Rectal smooth muscle tissue (tissue), 1 donor: ENCODE data around the gene LONRF3.
"Not testable (repeated sequence)": the region's sequence is repeated elsewhere in the genome, so short reads cannot be mapped to it uniquely, and the experiment has no call there.

ENCODE experiments used
- H3K27ac ChIP-seq: one replicate; pipeline ENCODE4 v1.7.0; 2013; ENCODE audit warnings: low read depth, low read length, inconsistent platforms
- H3K27me3 ChIP-seq: one replicate; pipeline ENCODE4 v1.7.0; 2013; ENCODE audit warnings: low read length; ENCODE audit not compliant: control insufficient read depth, insufficient read depth
- H3K36me3 ChIP-seq: one replicate; pipeline ENCODE4 v1.7.0; 2013; ENCODE audit warnings: low read length; ENCODE audit not compliant: control insufficient read depth, insufficient read depth
- H3K4me1 ChIP-seq: one replicate; pipeline ENCODE4 v1.7.0; 2013; ENCODE audit warnings: low read length; ENCODE audit not compliant: control insufficient read depth, insufficient read depth
- H3K4me3 ChIP-seq: one replicate; pipeline ENCODE4 v1.7.0; 2013; ENCODE audit warnings: low read length
- H3K9ac ChIP-seq: one replicate; pipeline ENCODE4 v1.7.0; 2013; ENCODE audit warnings: low read length

LONRF3 gene

DNA sequence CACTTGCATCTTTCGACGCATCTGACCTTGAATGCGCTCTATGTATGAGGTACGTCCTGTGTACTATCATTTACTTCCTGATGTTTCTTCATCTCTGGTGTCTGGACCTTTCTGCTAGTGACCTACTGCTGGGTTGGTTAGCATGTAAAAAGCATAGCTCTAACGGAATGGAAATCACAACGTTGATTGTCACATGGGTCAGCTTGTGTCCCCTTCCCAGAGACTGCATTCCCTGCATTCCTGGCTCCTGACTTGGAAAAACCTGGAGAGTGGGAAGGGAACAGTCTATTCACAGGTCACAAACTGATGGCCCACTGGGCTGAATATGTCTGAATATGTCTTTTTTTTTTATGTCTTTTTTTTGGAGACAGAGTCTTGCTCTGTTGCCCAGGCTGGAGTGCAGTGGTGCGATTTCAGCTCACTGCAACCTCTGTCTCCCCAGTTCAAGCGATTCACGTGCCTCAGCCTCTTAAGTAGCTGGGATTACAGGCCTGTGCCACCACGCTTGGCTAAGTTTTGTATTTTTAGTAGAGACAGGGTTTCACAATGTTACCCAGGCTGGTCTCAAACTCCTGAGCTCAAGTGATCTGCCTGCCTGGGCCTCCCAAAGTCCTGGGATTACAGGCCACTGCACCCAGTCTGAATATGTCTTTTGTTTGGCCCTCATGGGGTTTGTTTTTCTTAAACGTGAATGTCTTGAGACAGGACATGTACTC is 16.3 kb downstream of the LONRF3 start:
- Histone ChIP-seq H3K36me3 (peaks cover 5% of the 10 kb centered on the region), H3K9ac (no peak overlapping the region), H3K4me1 (no peaks in the 10 kb centered on the region), H3K4me3 (no peak overlapping the region), H3K27me3 (no peaks in the 10 kb centered on the region), H3K27ac (no peak overlapping the region)

GRCh38 chrX:118992441-118993121 is 18.2 kb downstream of the LONRF3 start:
- H3K4me3 ChIP-seq, H3K27ac ChIP-seq, H3K27me3 ChIP-seq, H3K4me1 ChIP-seq, H3K36me3 ChIP-seq, H3K9ac ChIP-seq: not testable (repeated sequence)

DNA sequence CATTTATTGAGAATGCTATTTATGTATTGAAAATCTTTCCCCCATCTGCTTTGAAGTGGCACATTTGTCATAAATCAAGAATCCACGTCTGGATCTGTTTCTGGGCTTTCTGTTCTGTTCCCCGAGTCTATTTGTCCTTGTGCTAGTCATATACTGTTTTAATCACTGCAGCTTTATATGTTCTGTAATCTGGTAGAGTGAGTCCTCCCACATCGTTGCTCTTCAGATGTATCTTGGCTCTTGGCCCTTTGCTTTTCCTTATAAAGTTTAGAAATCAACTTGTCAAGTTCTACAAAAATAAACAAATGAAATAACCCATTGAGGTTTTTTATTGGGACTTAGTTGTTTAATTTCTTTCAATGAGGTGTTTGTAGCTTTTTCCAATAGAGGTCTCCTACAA is 29.0 kb downstream of the LONRF3 start:
- Histone ChIP-seq H3K36me3 (no peaks in the 10 kb centered on the region), H3K27me3 (no peaks in the 10 kb centered on the region), H3K27ac (no peak overlapping the region), H3K4me1 (no peaks in the 10 kb centered on the region), H3K4me3 (no peak overlapping the region), H3K9ac (no peak overlapping the region)

- Histone ChIP-seq H3K4me3 (no peak overlapping the region), H3K27ac (no peak overlapping the region), H3K36me3 (no peaks in the 10 kb centered on the region), H3K27me3 (no peaks in the 10 kb centered on the region), H3K9ac (no peak overlapping the region), H3K4me1 (no peaks in the 10 kb centered on the region)
These were observed 30.6 kb downstream of the LONRF3 start for GRCh38 chrX:119004920-119005524.

GRCh38 chrX:119007189-119007770 is 32.9 kb downstream of the LONRF3 start:
- Histone ChIP-seq H3K27me3 (no peaks in the 10 kb centered on the region), H3K4me3 (no peak overlapping the region), H3K4me1 (no peaks in the 10 kb centered on the region), H3K27ac (no peak overlapping the region), H3K36me3 (peaks cover 3% of the 10 kb centered on the region), H3K9ac (no peak overlapping the region)

GRCh38 chrX:119008110-119008744 is 33.8 kb downstream of the LONRF3 start:
- H3K36me3 ChIP-seq: peaks cover 3% of the 10 kb centered on the region
- H3K4me1 ChIP-seq: no peaks in the 10 kb centered on the region
- H3K27me3 ChIP-seq: no peaks in the 10 kb centered on the region
- no peak overlapping the region for H3K9ac ChIP-seq
- H3K4me3 ChIP-seq: no peak overlapping the region
- no peak overlapping the region for H3K27ac ChIP-seq

DNA sequence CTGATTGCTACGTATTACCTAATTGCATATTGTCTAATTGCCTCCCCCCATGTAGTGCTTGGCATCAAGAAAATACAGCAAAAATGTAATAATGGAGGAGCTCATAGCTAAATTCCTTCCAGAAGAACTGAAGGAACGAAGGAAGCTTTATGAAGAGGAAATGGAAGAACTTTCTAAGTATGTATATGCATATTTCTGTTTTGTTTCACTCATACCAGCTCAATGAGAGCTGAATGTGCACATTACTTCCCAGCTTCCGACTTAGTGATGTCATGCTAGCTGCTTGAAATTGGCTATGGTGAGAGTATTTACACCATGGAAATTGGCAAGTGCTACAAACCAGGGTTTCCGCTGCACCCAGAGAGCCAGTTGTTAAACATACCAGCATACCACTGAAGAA is 34.7 kb downstream of the LONRF3 start:
- peaks cover 3% of the 10 kb centered on the region for H3K36me3 ChIP-seq
- H3K27ac ChIP-seq: no peak overlapping the region
- H3K4me3 ChIP-seq: no peak overlapping the region
- no peaks in the 10 kb centered on the region for H3K4me1 ChIP-seq
- no peak overlapping the region for H3K9ac ChIP-seq
- H3K27me3 ChIP-seq: no peaks in the 10 kb centered on the region

- Histone ChIP-seq H3K36me3 (peaks cover 3% of the 10 kb centered on the region), H3K4me1 (no peaks in the 10 kb centered on the region), H3K4me3 (no peak overlapping the region), H3K27me3 (no peaks in the 10 kb centered on the region), H3K9ac (no peak overlapping the region), H3K27ac (no peak overlapping the region)
These were observed 36.1 kb downstream of the LONRF3 start for GRCh38 chrX:119010491-119010890.

DNA sequence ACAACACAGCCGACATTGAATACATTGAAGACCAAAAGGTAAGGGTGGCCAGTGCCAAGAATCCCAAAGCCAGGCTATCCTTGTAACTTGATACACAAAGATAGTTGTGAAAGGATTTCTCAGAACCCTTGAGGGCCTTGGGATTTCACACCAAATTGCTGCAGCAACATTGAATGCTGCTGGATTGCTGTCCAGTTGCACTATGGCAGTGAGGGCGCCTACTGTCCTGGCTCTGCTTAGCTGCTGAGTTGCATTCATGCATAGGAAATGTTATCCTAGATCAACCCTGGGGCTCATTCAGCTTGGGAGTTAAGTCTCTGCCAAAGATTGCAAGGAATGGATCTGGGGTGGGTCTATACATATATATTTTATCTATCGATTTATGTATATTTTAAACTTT is 38.7 kb downstream of the LONRF3 start:
- Histone ChIP-seq H3K9ac (no peak overlapping the region), H3K36me3 (peaks cover 3% of the 10 kb centered on the region), H3K27me3 (no peaks in the 10 kb centered on the region), H3K4me3 (no peak overlapping the region), H3K27ac (no peak overlapping the region), H3K4me1 (no peaks in the 10 kb centered on the region)

DNA sequence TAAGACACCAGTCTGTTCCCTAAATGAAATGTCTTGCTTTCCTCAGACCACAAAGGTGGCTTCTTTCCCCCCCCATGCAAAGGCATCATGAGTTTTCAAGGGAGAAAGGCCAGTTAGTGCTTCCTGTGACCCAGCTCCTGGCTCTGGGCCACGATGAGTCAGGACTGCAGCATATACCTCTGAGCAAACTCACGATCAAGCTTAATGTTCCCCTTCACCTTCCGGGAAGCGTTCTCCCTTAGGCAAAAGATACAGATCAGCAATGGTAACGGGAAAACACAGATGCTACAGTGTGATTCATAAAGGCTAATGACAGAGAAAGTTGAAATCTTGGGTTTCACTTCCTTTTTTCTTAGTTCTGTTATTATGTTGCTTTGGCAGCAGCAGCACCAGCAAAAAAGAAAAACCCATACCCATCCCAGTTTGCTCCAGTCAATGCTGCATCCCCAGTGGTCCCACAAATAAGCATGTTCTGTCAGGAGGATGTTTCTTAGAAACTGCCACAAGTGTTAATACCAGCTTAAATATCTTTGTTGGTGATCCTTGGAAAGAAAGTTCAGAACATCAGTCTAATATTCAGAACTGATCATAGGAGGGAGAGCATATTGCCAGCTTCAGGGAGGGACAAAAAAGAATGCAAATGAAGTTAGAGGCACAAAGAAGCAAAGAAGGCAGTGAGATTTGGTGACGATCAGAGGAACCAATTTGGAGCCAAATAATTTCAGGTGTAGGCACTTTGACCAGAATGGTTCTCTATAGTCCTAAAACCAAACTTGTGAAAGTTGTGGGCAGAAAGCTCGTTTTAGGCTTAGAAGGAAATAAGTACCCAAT is 41.2 kb downstream of the LONRF3 start:
- H3K27ac ChIP-seq: no peak overlapping the region
- no peaks in the 10 kb centered on the region for H3K4me1 ChIP-seq
- H3K4me3 ChIP-seq: no peak overlapping the region
- no peak overlapping the region for H3K9ac ChIP-seq
- H3K27me3 ChIP-seq: no peaks in the 10 kb centered on the region
- H3K36me3 ChIP-seq: peaks cover 3% of the 10 kb centered on the region

DNA sequence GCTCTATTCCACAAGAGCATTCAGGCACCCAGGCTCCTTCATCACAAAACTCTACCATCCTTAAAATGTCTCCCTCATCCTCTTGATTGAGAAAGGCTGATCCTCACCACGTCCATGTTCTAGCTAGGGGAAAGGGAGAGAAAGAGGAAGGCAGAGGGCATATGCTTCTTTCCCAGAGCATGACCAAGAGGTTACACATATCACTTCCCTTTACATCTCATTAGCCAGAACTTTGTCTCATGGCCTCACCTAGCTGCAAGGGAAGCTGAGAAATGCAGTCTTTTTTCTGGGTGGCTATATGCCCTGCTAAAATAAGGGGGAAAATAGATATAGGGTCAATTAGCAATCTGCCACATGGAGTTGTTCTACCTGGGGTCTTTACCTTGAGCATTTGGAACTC is 42.7 kb downstream of the LONRF3 start:
- no peak overlapping the region for H3K27ac ChIP-seq
- H3K36me3 ChIP-seq: no peaks in the 10 kb centered on the region
- no peaks in the 10 kb centered on the region for H3K27me3 ChIP-seq
- no peak overlapping the region for H3K9ac ChIP-seq
- H3K4me1 ChIP-seq: no peaks in the 10 kb centered on the region
- no peak overlapping the region for H3K4me3 ChIP-seq

- Histone ChIP-seq H3K27me3 (no peaks in the 10 kb centered on the region), H3K4me3 (no peak overlapping the region), H3K9ac (no peak overlapping the region), H3K27ac (no peak overlapping the region), H3K4me1 (no peaks in the 10 kb centered on the region), H3K36me3 (no peaks in the 10 kb centered on the region)
These were observed 51.5 kb downstream of the LONRF3 start for GRCh38 chrX:119025900-119026299.
